Measurements from ENCODE around the gene MTCL3.

Gene MTCL3

DNA sequence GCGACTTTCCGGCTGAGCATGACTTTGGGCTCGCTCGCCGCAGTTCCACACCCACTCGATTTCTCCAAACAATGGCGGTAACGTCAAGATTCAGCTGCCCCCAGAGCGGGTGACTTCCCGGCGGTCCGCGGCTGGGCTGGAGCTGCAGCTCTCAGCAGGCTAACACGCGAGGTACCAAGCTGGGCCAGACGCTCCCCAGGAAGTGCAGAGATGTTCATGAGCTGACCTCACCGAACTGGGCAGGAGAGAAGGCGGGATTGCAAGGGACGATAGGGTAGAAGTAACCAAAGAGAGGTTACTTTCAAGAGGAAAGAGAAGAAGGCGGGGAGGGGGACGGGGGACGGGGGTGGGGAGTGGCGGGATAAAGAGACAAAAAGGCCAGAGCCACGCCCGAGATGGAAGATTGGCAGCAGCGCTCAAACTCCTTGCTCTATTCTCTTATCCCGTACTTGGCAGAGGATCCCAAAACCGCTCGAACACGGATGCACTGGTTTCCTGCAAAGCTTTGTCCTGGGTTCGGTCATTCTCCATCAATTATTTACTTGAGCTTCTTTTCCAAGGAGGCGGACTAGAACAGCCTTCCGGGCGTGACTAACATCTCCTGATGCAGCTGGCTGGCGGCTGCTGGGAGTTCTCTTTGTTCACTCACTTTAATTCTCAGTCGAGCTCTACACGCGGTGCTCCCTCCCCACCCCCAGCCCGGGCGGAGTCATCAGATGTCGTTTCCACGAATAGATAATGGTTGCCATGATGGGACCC, at the start of gene MTCL3:
TSS of gene MTCL3 (minus strand) at position 626 of the 759 bp plus-strand sequence.
- no peak for TF ChIP-seq POLR2A (IDR thresholded peaks at IDR 0.05; ENCODE audit: low read depth, low read length)
- DNase-seq (ENCODE audit: insufficient read length, low spot score) (no peak), FAIRE-seq (no peak)

DNA sequence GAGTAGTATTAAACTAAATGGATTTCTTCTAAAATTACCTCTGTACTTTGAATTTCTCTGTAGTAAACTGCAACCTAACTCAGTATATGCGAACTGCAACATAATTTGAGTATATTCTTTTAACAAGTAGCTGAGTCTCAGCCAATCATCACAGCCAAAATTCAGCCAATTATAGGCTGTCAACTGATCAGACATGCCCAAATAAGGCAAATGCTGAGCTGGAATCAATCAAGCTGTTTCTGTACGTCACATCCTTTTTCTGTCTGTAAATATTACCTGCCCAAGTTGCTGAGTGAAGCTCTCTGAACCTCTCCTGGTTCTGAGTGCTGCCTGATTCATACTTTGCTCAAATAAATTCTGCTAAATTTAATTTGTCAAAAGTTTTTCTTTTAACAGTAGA, 48.3 kb upstream of the MTCL3 start:
- no peak for TF ChIP-seq POLR2A (IDR thresholded peaks at IDR 0.05; ENCODE audit: low read depth, low read length)
- FAIRE-seq, result no peak
- no peak for DNase-seq (ENCODE audit: insufficient read length, low spot score)

DNA sequence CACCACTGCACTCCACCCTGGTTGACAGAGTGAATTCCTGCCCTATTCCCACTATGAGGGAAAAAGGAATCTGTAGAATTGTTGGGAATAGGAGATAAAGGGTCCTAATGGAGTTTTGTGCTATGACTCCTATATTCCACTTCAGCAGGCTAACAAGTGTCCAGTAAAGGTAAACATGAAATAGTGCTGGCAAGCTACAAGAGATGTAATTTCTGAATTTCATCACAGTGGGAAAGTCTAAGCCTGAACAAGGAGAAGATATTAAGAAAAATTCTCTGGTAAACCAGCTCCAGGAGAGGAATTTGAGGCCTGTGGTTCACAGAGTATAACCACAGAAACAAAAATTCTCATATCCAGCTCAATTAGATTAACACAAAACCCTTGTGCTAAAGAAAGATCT, 47.5 kb upstream of the MTCL3 start:
- FAIRE-seq, result no peak
- DNase-seq (ENCODE audit: insufficient read length, low spot score), result no peak
- TF ChIP-seq POLR2A (IDR thresholded peaks at IDR 0.05; ENCODE audit: low read depth, low read length), result no peak

DNA sequence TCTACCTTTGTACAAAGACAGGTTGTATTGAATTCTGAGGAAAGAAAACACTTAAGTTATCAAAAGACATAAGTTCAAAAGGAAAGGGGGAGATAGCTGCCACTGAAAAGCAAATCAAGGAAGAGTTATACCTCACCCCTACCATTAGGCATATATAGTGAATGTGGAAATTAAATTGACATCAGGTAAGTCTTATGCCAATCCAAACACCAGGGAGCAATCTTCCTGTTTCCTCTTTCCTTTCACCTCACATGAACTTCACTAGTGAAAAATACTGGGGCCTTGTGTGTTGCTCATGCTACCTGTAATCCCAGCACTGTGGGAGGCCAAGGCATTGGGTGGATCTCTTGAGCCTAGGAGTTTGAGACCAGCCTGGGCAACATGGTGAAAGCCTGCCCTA, 47.0 kb upstream of the MTCL3 start:
- no peak for DNase-seq (ENCODE audit: insufficient read length, low spot score)
- FAIRE-seq, result no peak

GRCh38 chr6:127564761-127565160, 45.6 kb upstream of the MTCL3 start:
- DNase-seq (ENCODE audit: insufficient read length, low spot score) (no peak), FAIRE-seq (no peak)
- TF ChIP-seq POLR2A (IDR thresholded peaks at IDR 0.05; ENCODE audit: low read depth, low read length), result no peak

More for the DNA sequence above, 47.0 kb upstream of the MTCL3 start:
- TF ChIP-seq POLR2A (IDR thresholded peaks at IDR 0.05; ENCODE audit: low read depth, low read length), result no peak

DNA sequence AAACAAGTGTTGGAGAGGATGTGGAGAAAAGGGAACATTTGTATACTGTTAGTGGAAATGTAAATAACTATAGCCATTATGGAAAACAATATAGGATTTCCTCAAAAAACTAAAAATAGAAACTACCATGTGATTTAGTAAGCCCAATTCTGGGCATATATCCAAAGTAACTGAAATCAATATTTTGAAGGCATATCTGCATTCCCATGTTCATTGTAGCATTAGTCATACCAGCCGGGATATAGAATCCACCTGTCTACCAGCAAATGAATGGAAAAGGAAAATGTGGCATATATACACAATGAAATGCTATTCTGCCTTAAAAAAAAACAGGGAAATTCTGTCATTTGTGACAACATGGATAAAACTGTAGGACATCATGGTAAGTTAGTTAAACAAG, 42.5 kb upstream of the MTCL3 start:
- TF ChIP-seq POLR2A (IDR thresholded peaks at IDR 0.05; ENCODE audit: low read depth, low read length), result no peak
- DNase-seq (ENCODE audit: insufficient read length, low spot score), result no peak
- FAIRE-seq, result no peak

- DNase-seq (ENCODE audit: insufficient read length, low spot score), result no peak
- no peak for TF ChIP-seq POLR2A (IDR thresholded peaks at IDR 0.05; ENCODE audit: low read depth, low read length)
- FAIRE-seq, result peak; percentile 41
These were observed 35.4 kb upstream of the MTCL3 start for GRCh38 chr6:127554435-127555006.

DNA sequence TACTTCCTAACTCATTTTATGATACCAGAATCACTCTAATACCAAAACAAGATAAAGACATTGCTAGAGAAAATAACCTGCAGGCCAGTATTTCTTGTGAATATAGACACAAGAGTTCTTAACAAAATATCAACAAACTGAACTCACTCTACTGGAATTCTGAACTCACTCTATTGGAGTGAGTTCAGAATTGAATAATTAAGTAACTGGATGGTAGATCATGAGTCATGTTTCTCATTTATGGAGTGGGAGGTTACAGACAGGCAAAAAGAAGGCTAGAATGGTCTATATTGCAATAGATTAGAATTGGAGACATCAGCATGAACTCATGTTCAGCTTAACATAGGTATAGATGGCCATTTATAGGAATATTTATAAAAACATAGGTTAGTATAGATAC, 31.3 kb upstream of the MTCL3 start:
- FAIRE-seq, result no peak
- DNase-seq (ENCODE audit: insufficient read length, low spot score), result no peak
- TF ChIP-seq POLR2A (IDR thresholded peaks at IDR 0.05; ENCODE audit: low read depth, low read length), result no peak

DNA sequence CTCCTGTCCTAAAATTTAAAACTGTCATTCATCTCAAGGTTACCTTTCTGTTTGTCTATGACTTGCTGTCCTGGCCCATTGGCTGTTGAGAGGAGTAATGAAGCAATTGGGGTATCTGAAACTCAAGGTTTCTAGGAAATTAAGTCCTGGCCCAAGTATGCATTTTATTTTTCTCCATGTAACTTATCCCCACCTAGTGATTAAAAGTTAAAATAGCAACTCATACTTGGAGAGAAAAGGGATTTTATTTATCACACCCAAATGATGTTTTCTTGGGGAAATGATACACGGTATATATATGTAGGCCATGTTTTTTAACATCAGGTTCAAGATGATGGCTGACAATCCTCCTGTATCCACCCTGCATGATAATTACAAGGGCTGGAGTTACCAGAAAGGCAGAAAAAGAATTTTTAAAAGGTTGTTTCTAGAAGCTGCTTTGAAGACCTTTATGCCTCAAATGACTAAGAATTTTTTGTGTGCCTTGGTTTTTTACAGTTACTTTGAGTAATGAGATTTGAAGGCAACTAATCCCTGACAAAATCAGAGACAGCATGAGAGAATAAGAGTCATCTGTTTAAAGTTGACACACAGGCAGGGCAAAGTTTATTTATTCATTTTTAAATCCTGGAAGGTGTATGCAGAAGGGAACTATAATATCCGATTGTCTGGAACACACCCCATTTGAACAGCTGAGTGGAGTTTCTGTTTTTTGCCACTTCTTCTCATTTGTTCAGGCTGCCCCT, 28.9 kb upstream of the MTCL3 start:
- DNase-seq (ENCODE audit: insufficient read length, low spot score) (no peak), FAIRE-seq (no peak)
- no peak for TF ChIP-seq POLR2A (IDR thresholded peaks at IDR 0.05; ENCODE audit: low read depth, low read length)

DNA sequence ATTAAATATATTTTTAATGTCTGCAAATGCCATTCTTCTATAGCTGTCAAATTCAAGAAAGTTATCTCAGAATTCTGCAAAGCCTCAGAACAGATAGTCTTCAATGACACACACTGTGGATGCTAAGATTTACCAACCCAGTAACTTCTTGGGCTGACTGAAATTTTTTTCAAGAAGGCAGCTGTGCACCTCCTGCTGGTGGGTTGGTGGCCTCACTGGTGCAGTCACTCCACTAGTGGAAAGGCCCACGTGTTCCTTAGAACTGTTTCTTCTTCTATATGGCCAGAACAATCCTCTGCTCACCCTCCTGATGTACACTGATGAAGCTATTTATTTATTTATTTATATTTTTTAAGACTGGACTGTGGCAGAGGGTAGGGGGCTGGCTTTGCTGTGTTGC, 28.1 kb upstream of the MTCL3 start:
- FAIRE-seq (no peak), DNase-seq (ENCODE audit: insufficient read length, low spot score) (no peak)
- TF ChIP-seq POLR2A (IDR thresholded peaks at IDR 0.05; ENCODE audit: low read depth, low read length), result no peak

- TF ChIP-seq POLR2A (IDR thresholded peaks at IDR 0.05; ENCODE audit: low read depth, low read length), result no peak
- DNase-seq (ENCODE audit: insufficient read length, low spot score) (no peak), FAIRE-seq (no peak)
These were observed 20.1 kb upstream of the MTCL3 start for GRCh38 chr6:127539272-127539671.

DNA sequence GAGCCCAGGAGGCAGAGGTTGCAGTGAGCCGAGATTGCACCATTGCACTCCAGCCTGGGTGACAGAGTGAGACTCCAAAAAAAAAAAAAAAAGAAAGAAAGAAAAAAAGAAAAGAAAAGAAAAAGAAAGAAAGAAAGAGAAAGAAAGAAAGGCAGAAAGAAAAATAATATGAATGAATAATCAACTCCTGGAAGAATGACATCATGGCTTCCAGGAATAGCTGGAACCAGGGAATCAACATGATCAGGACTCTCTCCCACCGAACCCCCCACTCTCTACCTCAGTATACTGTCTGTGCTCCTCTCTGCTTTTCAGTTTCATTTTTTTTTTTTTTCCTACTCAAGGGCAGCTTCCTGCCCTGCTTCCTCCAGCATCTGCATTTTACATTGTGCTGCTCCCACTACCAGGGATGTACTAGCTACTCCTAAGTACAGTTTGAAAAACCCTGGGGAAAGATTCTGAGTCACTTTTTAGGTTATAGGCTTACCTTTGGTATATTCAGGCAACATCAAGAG, 19.7 kb upstream of the MTCL3 start:
- FAIRE-seq (no peak), DNase-seq (ENCODE audit: insufficient read length, low spot score) (no peak)
- TF ChIP-seq POLR2A (IDR thresholded peaks at IDR 0.05; ENCODE audit: low read depth, low read length), result no peak

GRCh38 chr6:127533736-127534135, 14.6 kb upstream of the MTCL3 start:
- no peak for TF ChIP-seq POLR2A (IDR thresholded peaks at IDR 0.05; ENCODE audit: low read depth, low read length)
- FAIRE-seq (no peak), DNase-seq (ENCODE audit: insufficient read length, low spot score) (no peak)

DNA sequence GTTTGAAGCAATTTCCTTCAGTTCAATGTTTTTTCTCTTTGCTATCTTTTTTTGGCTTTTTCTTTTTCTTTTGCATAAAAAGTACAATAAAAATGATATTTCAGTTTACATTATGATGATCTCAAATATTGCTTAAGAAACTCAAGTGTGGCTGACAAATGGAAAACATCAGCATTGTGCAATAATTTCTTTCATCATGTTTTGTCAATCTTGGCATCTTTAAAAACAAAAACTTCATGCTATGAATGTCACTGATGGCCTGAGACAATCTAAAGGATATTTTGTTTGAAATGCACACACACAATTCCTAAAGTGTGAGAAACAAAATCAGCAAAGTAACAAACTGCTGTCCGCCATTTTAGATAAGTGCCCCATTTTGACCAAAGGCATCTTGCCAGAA, 13.9 kb upstream of the MTCL3 start:
- no peak for TF ChIP-seq POLR2A (IDR thresholded peaks at IDR 0.05; ENCODE audit: low read depth, low read length)
- DNase-seq (ENCODE audit: insufficient read length, low spot score), result no peak
- FAIRE-seq, result no peak
